Spleen (tissue), 11 donors: Measurements from ENCODE around the gene ANKRD35. TPM values are rescaled to one million over a fixed set of nuclear protein-coding genes. Genes with fewer than 3 reads are reported as not detected.

Experiments used
- DNase-seq: peaks from one replicate; pipeline ENCODE4 v3.0.0-alpha.2; 2020
- H3K27ac ChIP-seq, 8 donors: fragments of 200-600 bp; sonication (generic) in 7 of 8; 1 replicate in 4 of 8; 2 replicates in 4 of 8; pipeline versions ENCODE4 v1.5.0 to v1.8.0; 2016 to 2021; ENCODE audit warnings: inconsistent platforms in 4 of 8, mild to moderate bottlenecking in 4 of 8, moderate library complexity in 1 of 8
- H3K27me3 ChIP-seq, 7 donors: fragments of 200-600 bp; sonication (generic) in 6 of 7; replicated peaks in 1 of 7; 1 replicate in 4 of 7; 2 replicates in 3 of 7; pipeline versions ENCODE4 v1.5.0 to v1.8.0; 2016 to 2021; ENCODE audit warnings: inconsistent platforms in 3 of 7, mild to moderate bottlenecking in 1 of 7
- H3K36me3 ChIP-seq, 6 donors: fragments of 200-600 bp; sonication (generic) in 5 of 6; 1 replicate in 4 of 6; 2 replicates in 2 of 6; pipeline versions ENCODE4 v1.5.0 to v1.8.0; 2016 to 2021; ENCODE audit warnings: inconsistent platforms in 2 of 6
- H3K4me1 ChIP-seq, 6 donors: fragments of 200-600 bp; sonication (generic) in 5 of 6; 1 replicate in 3 of 6; 2 replicates in 3 of 6; pipeline versions ENCODE4 v1.5.0 to v1.8.0; 2016 to 2021; ENCODE audit warnings: inconsistent platforms in 3 of 6
- H3K4me3 ChIP-seq, 8 donors: fragments of 200-600 bp; sonication (generic) in 7 of 8; 1 replicate in 4 of 8; 2 replicates in 4 of 8; pipeline versions ENCODE4 v1.5.0 to v1.8.0; 2016 to 2021; ENCODE audit warnings: inconsistent platforms in 4 of 8, mild to moderate bottlenecking in 4 of 8, moderate library complexity in 2 of 8
- H3K9me3 ChIP-seq, 8 donors: fragments of 200-600 bp; sonication (generic) in 7 of 8; 1 replicate in 4 of 8; 2 replicates in 4 of 8; pipeline versions ENCODE4 v1.5.0 to v1.8.0; 2016 to 2021; ENCODE audit warnings: inconsistent platforms in 4 of 8
- POLR2A ChIP-seq, 3 donors: fragments of 450-650 bp; IDR thresholded peaks; one replicate each; pipeline ENCODE4 v1.5.1; 2017; ENCODE audit warnings: antibody characterized with exemption in 3 of 3, mild to moderate bottlenecking in 1 of 3
- POLR2AphosphoS5 ChIP-seq, 3 donors: sonication (generic); formaldehyde crosslinking; IDR thresholded peaks; one replicate each; pipeline ENCODE4 v1.5.1; 2017; ENCODE audit warnings: antibody characterized with exemption in 3 of 3
- WGBS, 5 donors: extraction: QIAGEN DNeasy Blood & Tissue Kit in 3 of 5; methylation state at CpG; one replicate each; pipeline versions ENCODE4 v1.1.5 to v1.1.7; 2013 to 2018; 5-methylcytosine and 5-hydroxymethylcytosine counted together
- intact Hi-C: fragments of 100-400 bp; cut with DNase I; formaldehyde crosslinking; loops from one replicate; pipeline ENCODE4 v1.15.0; 2023; ENCODE audit warnings: low total_unique reads
- polyA plus RNA-seq, 3 donors: library from polyadenylated mRNA; stranded (reverse); fragments of 200-250 nt; gene quantifications; one replicate each; pipeline ENCODE4 v1.2.1, GENCODE V29; 2013
- total RNA-seq, 7 donors: library from RNA; depleted of rRNA in 3 of 7; stranded (reverse); fragments of >200 nt in 3 of 7; fragmentation: NEBNext Ultra II Directional in 4 of 7; extraction: Animal tissue kit (Norgen Biotek cat#: 25700) in 4 of 7; gene quantifications; one replicate each; pipeline versions ENCODE4 v1.1.0 to v1.2.1, GENCODE V29; 2016 to 2021
- TF ChIP-seq, protein P1 (sequence below), 11 experiments: fragments of 200-600 bp in 7 of 11; fragments of 450-650 bp in 4 of 11; sonication (generic) in 4 of 11; IDR thresholded peaks in 8 of 11; conservative IDR thresholded peaks in 3 of 11; 1 replicate in 7 of 11; 2 replicates in 4 of 11; pipeline versions ENCODE4 v1.4.0 to v1.8.0; 2016 to 2021; ENCODE audit warnings: antibody characterized with exemption in 11 of 11, inconsistent platforms in 4 of 11, mild to moderate bottlenecking in 1 of 11
- donor health status: healthy with polysubstance abuse.
- donor health status: DM: no; HTN: no; CAD: no; lungs with moderate emphysema.
- donor health status: DM: no; HTN: no; CAD: no.
- donor health status: Bipolar disorder and iron deficiency.
- donor health status: healthy.
- donor health status: DM: no; HTN: no; CAD: no.
- donor health status: DM: yes; HTN: yes; CAD: no.

Gene ANKRD35
- total and polyA plus RNA-seq, 10 donors, result 0.26 to 1.3 (median 0.49) TPM

GRCh38 chr1:145916745-145917144, 31.1 kb upstream of the ANKRD35 start:
- Histone ChIP-seq H3K27me3 (no peaks in the 10 kb centered on the region), H3K4me1 (peaks cover 10 to 55% (median 31%) of the 10 kb centered on the region in 6 donors), H3K9me3 (no peaks in the 10 kb centered on the region), H3K36me3 (peaks cover 0 to 57% (median 33%) of the 10 kb centered on the region in 6 donors), H3K4me3 (no peak overlapping the region), H3K27ac (no peak overlapping the region)
- TF ChIP-seq, protein P1, sequence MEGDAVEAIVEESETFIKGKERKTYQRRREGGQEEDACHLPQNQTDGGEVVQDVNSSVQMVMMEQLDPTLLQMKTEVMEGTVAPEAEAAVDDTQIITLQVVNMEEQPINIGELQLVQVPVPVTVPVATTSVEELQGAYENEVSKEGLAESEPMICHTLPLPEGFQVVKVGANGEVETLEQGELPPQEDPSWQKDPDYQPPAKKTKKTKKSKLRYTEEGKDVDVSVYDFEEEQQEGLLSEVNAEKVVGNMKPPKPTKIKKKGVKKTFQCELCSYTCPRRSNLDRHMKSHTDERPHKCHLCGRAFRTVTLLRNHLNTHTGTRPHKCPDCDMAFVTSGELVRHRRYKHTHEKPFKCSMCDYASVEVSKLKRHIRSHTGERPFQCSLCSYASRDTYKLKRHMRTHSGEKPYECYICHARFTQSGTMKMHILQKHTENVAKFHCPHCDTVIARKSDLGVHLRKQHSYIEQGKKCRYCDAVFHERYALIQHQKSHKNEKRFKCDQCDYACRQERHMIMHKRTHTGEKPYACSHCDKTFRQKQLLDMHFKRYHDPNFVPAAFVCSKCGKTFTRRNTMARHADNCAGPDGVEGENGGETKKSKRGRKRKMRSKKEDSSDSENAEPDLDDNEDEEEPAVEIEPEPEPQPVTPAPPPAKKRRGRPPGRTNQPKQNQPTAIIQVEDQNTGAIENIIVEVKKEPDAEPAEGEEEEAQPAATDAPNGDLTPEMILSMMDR (IDR thresholded peaks at IDR 0.05 in 8 of 11, conservative IDR thresholded peaks at IDR 0.05 in 3 of 11), result no peak
- 73 to 92% (median 86%) methylated on average over 5 of the region's 5 CpGs for WGBS, 5 donors
- no peak for DNase-seq
- intact Hi-C loops, result no loop called here

GRCh38 chr1:145912128-145912641, 26.5 kb upstream of the ANKRD35 start:
- Histone ChIP-seq H3K27ac (no peak overlapping the region), H3K36me3 (peaks cover 0 to 67% (median 44%) of the 10 kb centered on the region in 6 donors), H3K27me3 (no peaks in the 10 kb centered on the region), H3K9me3 (no peaks in the 10 kb centered on the region), H3K4me3 (no peak overlapping the region), H3K4me1 (peaks cover 0 to 29% (median 15%) of the 10 kb centered on the region in 6 donors)
- WGBS, 5 donors, result 68 to 85% (median 78%) methylated on average over 11 of the region's 11 CpGs
- DNase-seq, result no peak
- TF ChIP-seq POLR2A (IDR thresholded peaks at IDR 0.05) (no peak), POLR2AphosphoS5 (IDR thresholded peaks at IDR 0.05) (no peak)
- TF ChIP-seq, protein P1 (IDR thresholded peaks at IDR 0.05 in 8 of 11, conservative IDR thresholded peaks at IDR 0.05 in 3 of 11), result no peak
- intact Hi-C loops, result no loop called here

GRCh38 chr1:145908653-145909052, 23.0 kb upstream of the ANKRD35 start:
- intact Hi-C loops, result no loop called here

More at GRCh38 chr1:145908653-145909052, 23.0 kb upstream of the ANKRD35 start:
- WGBS, 5 donors, result 65 to 91% (median 88%) methylated on average over 1 of the region's 1 CpG
- no peak for DNase-seq
- no peaks in the 10 kb centered on the region for H3K27me3 ChIP-seq
- no peak for TF ChIP-seq POLR2AphosphoS5 (IDR thresholded peaks at IDR 0.05)
- no peak for TF ChIP-seq POLR2A (IDR thresholded peaks at IDR 0.05)
- TF ChIP-seq, protein P1 (IDR thresholded peaks at IDR 0.05 in 8 of 11, conservative IDR thresholded peaks at IDR 0.05 in 3 of 11), result no peak
- no peak overlapping the region for H3K27ac ChIP-seq
- no peaks in the 10 kb centered on the region for H3K9me3 ChIP-seq
- H3K4me1 ChIP-seq, result peaks cover 0 to 10% (median 5%) of the 10 kb centered on the region in 6 donors
- peaks cover 0 to 33% (median 23%) of the 10 kb centered on the region in 6 donors for H3K36me3 ChIP-seq
- H3K4me3 ChIP-seq, result no peak overlapping the region
